GM18508 (cell line): ENCODE measurements around the gene CDKAL1.

Experiments
- ATAC-seq: cut with Tn5 transposase; IDR thresholded peaks from one replicate; pipeline ENCODE4 v1.9.1; 2021; ENCODE audit warnings: moderate number of reproducible peaks; ENCODE audit not compliant: insufficient read depth, unreplicated experiment

Gene CDKAL1

GRCh38 chr6:20853828-20854227, 319.6 kb downstream of the CDKAL1 start:
- no peak for ATAC-seq

- ATAC-seq = no peak
Observed at GRCh38 chr6:20856681-20857288, 322.5 kb downstream of the CDKAL1 start.

GRCh38 chr6:20861481-20861880, 327.2 kb downstream of the CDKAL1 start:
- no peak for ATAC-seq

- no peak for ATAC-seq
Observed at GRCh38 chr6:20866036-20866435, 331.8 kb downstream of the CDKAL1 start.

GRCh38 chr6:20866935-20867703, 332.9 kb downstream of the CDKAL1 start:
- no peak for ATAC-seq

- no peak for ATAC-seq
Observed at GRCh38 chr6:20868397-20869096, 334.3 kb downstream of the CDKAL1 start.

GRCh38 chr6:20870021-20870420, 335.8 kb downstream of the CDKAL1 start:
- ATAC-seq = no peak

GRCh38 chr6:20870493-20870892, 336.2 kb downstream of the CDKAL1 start:
- no peak for ATAC-seq

GRCh38 chr6:20873425-20874190, 339.4 kb downstream of the CDKAL1 start:
- ATAC-seq = no peak

GRCh38 chr6:20875369-20875963, 341.2 kb downstream of the CDKAL1 start:
- no peak for ATAC-seq

- ATAC-seq = no peak
Observed at GRCh38 chr6:20876036-20876435, 341.8 kb downstream of the CDKAL1 start.

- ATAC-seq = no peak
Observed at GRCh38 chr6:20876561-20876960, 342.3 kb downstream of the CDKAL1 start.

- ATAC-seq = peak; percentile 96
Observed at GRCh38 chr6:20877008-20877937, 343.0 kb downstream of the CDKAL1 start.

GRCh38 chr6:20879121-20879520, 344.9 kb downstream of the CDKAL1 start:
- no peak for ATAC-seq

- ATAC-seq = no peak
Observed at GRCh38 chr6:20879526-20879925, 345.3 kb downstream of the CDKAL1 start.

GRCh38 chr6:20881365-20881764, 347.1 kb downstream of the CDKAL1 start:
- ATAC-seq = no peak

GRCh38 chr6:20882014-20882413, 347.8 kb downstream of the CDKAL1 start:
- ATAC-seq = no peak

- no peak for ATAC-seq
Observed at GRCh38 chr6:20885076-20885475, 350.8 kb downstream of the CDKAL1 start.

- ATAC-seq = no peak
Observed at GRCh38 chr6:20891161-20891560, 356.9 kb downstream of the CDKAL1 start.
